ENCODE results near the gene SMIM10. TPM values are rescaled to one million over a fixed set of nuclear protein-coding genes. Genes with fewer than 3 reads are reported as not detected.
"Not testable (repeated sequence)": the region's sequence is repeated elsewhere in the genome, so short reads cannot be mapped to it uniquely, and the experiment has no call there.

Gene SMIM10
- total and polyA plus RNA-seq, 2 of the 4 experiments (the other 2 are of a cell fraction) = 2.3 to 6.0 TPM

- H3K36me3 ChIP-seq (ENCODE audit: control insufficient read depth, insufficient read depth, low read length); H2AK5ac ChIP-seq (ENCODE audit: low read depth, low read length); H3K9me3 ChIP-seq (ENCODE audit: control insufficient read depth, insufficient read depth, low read length); H2BK5ac ChIP-seq (ENCODE audit: low read depth, low read length, poor library complexity, severe bottlenecking); H3K56ac ChIP-seq (ENCODE audit: extremely low read depth, insufficient read depth, low read length); H3K4me1 ChIP-seq (ENCODE audit: control insufficient read depth, insufficient read depth, low read length); H4K91ac ChIP-seq (ENCODE audit: insufficient read depth, low read depth, low read length); DNase-seq; BruUV-seq (replicated peaks); H3K23ac ChIP-seq (ENCODE audit: low read depth, low read length); H3K27me3 ChIP-seq (ENCODE audit: control insufficient read depth, insufficient read depth, low read length); H4K5ac ChIP-seq (ENCODE audit: low read depth, low read length); H3K4me3 ChIP-seq (ENCODE audit: insufficient read depth, low read depth, low read length); POLR2A ChIA-PET (ENCODE audit: unreplicated experiment); H3K79me1 ChIP-seq (ENCODE audit: low read depth in 1 of 2, low read length in 2 of 2); H3K18ac ChIP-seq (ENCODE audit: low read depth, low read length); H3K27ac ChIP-seq (ENCODE audit: insufficient read depth, low read length); dilution Hi-C loops (cut with HindIII; ENCODE audit: low sequenced_read_pairs, unreplicated experiment); H2BK15ac ChIP-seq (ENCODE audit: low read depth, low read length); ATAC-seq (ENCODE audit: low read depth); H3K9me1 ChIP-seq (ENCODE audit: insufficient read depth, low read length); H2BK120ac ChIP-seq (ENCODE audit: low read depth, low read length); intact Hi-C loops (cut with micrococcal nuclease); H3K14ac ChIP-seq (replicated peaks; ENCODE audit: low read depth, low read length); in situ Hi-C loops (cut with MboI; ENCODE audit: low sequenced_read_pairs); H4K20me1 ChIP-seq (ENCODE audit: insufficient read depth, low read length); H4K8ac ChIP-seq (ENCODE audit: low read depth in 2 of 2, low read length in 2 of 2); H3K9ac ChIP-seq (ENCODE audit: low read depth, low read length); H2AFZ ChIP-seq (replicated peaks; ENCODE audit: low read length, poor library complexity); H2BK20ac ChIP-seq (ENCODE audit: low read depth, low read length); H3K4ac ChIP-seq (ENCODE audit: low read depth, low read length); H2AK9ac ChIP-seq (replicated peaks; ENCODE audit: low read depth, low read length, poor library complexity); H3K4me2 ChIP-seq (ENCODE audit: low read depth, low read length): not testable (repeated sequence)
- CTCF ChIA-PET = interaction anchor here (0.6 kb wide), 1 partner anchor 1943 kb away, joined by 3 read pairs; no protein-coding TSS in a partner anchor
- WGBS, 2 experiments (ENCODE audit: extremely low coverage in 2 of 2, insufficient read length in 1 of 2) = no CpG with 5 or more reads among the region's 3 CpGs
Observed at GRCh38 chrX:135041149-135042123, 50.6 kb downstream of the SMIM10 start.

Other genes starting within 250 kb of the SMIM10 start
- gene PABIR2, start 193.8 kb upstream of the SMIM10 start, total RNA-seq (2012; rRNA removed) = 11.4 and 14.9 TPM in 2 replicates
- gene PABIR2, start 193.8 kb upstream of the SMIM10 start, polyA plus RNA-seq (2012; rRNA removed) = 19.6 and 27.9 TPM in 2 replicates
- gene MOSPD1, start 75.7 kb upstream of the SMIM10 start, total RNA-seq (2012; rRNA removed) = 25.5 and 50.8 TPM in 2 replicates
- gene MOSPD1, start 75.7 kb upstream of the SMIM10 start, polyA plus RNA-seq (2012; rRNA removed) = 11.6 and 16.9 TPM in 2 replicates
- gene RTL8B, start 31.6 kb downstream of the SMIM10 start, total RNA-seq (2012; rRNA removed) = 3.6 and 4.2 TPM in 2 replicates
- gene RTL8B, start 31.6 kb downstream of the SMIM10 start, polyA plus RNA-seq (2012; rRNA removed) = 24.4 and 26.9 TPM in 2 replicates
- gene RTL8C, start 41.4 kb downstream of the SMIM10 start, total RNA-seq (2012; rRNA removed) = 24.7 and 26.0 TPM in 2 replicates
- 326 and 418 TPM in 2 replicates for gene RTL8C, start 41.4 kb downstream of the SMIM10 start, polyA plus RNA-seq (2012; rRNA removed)
- 4.2 and 8.2 TPM in 2 replicates for gene RTL8A, start 61.1 kb downstream of the SMIM10 start, total RNA-seq (2012; rRNA removed)
- 100 and 111 TPM in 2 replicates for gene RTL8A, start 61.1 kb downstream of the SMIM10 start, polyA plus RNA-seq (2012; rRNA removed)
- gene SMIM10L2B, start 107.7 kb downstream of the SMIM10 start, total RNA-seq (2012; rRNA removed) = 0.72 and 0.83 TPM in 2 replicates
- 0.98 and 1.0 TPM in 2 replicates for gene SMIM10L2B, start 107.7 kb downstream of the SMIM10 start, polyA plus RNA-seq (2012; rRNA removed)
- not detected in 2 replicates for gene ETDB, start 129.5 kb downstream of the SMIM10 start, total RNA-seq (2012; rRNA removed)
- gene ETDB, start 129.5 kb downstream of the SMIM10 start, polyA plus RNA-seq (2012; rRNA removed) = not detected in 2 replicates
- gene CT55, start 180.4 kb downstream of the SMIM10 start, total RNA-seq (2012; rRNA removed) = not detected in 2 replicates
- gene CT55, start 180.4 kb downstream of the SMIM10 start, polyA plus RNA-seq (2012; rRNA removed) = not detected in 2 replicates

Data from IMR-90 (cell line).